Stimulated activated CD4-positive, alpha-beta T cell treated with anti-CD3 and anti-CD28 coated beads, Interleukin-12 subunit alpha, Interleukin-12 subunit beta, amount 100 ng/mL, for 4 hours (primary cell): Measurements from ENCODE around the gene CPS1.

Experiments
- DNase-seq: peaks from one replicate; pipeline ENCODE4 v3.0.0-alpha.2; 2020

The CPS1 gene

GRCh38 chr2:210713122-210713521, 156.7 kb downstream of the CPS1 start:
- no peak for DNase-seq

DNA sequence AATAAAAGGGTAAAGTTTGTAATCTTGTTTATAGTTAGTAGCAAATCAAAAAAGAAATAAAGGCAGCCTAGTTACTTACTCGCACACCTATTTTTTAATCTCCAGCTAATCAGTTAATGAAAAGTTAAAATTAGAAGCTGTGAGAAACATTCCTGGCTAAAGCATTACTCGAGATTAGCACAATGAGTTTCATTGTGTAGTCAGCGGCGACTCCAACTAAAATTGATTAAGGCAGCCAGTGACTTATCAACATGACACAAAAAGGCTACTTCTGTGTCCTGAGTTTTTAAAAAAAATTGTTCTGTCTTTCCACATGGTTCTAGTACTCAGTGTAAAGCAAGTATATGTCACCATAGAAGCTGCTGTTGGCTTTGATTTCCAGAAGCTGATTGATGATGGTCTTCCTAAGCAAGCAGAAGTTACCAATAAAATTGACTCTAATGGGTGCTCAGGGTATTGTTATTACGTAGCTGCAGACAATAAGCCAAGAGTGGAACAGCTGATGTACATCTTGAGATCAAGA, 159.2 kb downstream of the CPS1 start:
- no peak for DNase-seq

- DNase-seq = no peak
Observed at GRCh38 chr2:210718503-210718902, 162.1 kb downstream of the CPS1 start.

GRCh38 chr2:210722092-210722491, 165.7 kb downstream of the CPS1 start:
- no peak for DNase-seq

- no peak for DNase-seq
Observed at GRCh38 chr2:210727549-210727948, 171.2 kb downstream of the CPS1 start.
